Keratinocyte (primary cell): ENCODE results near the gene MAML2.

ENCODE experiments used
- EZH2 ChIP-seq: IDR thresholded peaks from one replicate; pipeline ENCODE4 v1.6.1; 2012; ENCODE audit warnings: inconsistent platforms, mild to moderate bottlenecking, low read length, moderate library complexity
- TF ChIP-seq, protein P1 (sequence below), 3 experiments: IDR thresholded peaks in 1 of 3; conservative IDR thresholded peaks in 1 of 3; optimal IDR thresholded peaks in 1 of 3; 2 replicates in 2 of 3; 3 replicates in 1 of 3; pipeline versions ENCODE3 to v1.5.1; 2011; ENCODE audit warnings: low read length in 3 of 3, mild to moderate bottlenecking in 3 of 3, moderate library complexity in 2 of 3, control low read depth in 1 of 3, inconsistent platforms in 1 of 3; ENCODE audit not compliant: insufficient read depth in 2 of 3; ENCODE audit errors: extremely low read depth in 1 of 3

DNA sequence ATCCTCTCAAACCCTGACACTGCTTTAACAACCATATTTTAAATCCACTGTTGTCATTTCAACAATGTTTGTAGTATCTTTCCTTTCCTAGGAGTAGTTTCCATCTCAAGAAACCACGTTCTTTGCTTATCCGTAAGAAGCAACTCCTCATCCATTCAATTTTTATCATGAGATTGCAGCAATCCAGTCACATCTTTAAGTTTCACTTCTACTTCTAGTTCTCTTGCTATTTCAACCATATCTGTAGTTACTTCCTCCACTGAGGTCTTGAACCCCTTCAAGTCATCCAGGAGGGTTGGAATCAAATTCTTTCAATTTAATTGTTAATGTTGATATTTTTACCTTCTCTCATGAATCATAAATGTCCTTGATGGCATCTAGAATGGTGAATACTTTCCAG, 24.3 kb upstream of the MAML2 start:
- TF ChIP-seq, protein P1, sequence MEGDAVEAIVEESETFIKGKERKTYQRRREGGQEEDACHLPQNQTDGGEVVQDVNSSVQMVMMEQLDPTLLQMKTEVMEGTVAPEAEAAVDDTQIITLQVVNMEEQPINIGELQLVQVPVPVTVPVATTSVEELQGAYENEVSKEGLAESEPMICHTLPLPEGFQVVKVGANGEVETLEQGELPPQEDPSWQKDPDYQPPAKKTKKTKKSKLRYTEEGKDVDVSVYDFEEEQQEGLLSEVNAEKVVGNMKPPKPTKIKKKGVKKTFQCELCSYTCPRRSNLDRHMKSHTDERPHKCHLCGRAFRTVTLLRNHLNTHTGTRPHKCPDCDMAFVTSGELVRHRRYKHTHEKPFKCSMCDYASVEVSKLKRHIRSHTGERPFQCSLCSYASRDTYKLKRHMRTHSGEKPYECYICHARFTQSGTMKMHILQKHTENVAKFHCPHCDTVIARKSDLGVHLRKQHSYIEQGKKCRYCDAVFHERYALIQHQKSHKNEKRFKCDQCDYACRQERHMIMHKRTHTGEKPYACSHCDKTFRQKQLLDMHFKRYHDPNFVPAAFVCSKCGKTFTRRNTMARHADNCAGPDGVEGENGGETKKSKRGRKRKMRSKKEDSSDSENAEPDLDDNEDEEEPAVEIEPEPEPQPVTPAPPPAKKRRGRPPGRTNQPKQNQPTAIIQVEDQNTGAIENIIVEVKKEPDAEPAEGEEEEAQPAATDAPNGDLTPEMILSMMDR (optimal IDR thresholded peaks at IDR 0.05 in 1 of 3, IDR thresholded peaks at IDR 0.05 in 1 of 3, conservative IDR thresholded peaks at IDR 0.05 in 1 of 3; ENCODE audit: extremely low read depth in 1 of 3, insufficient read depth in 2 of 3, low read length in 3 of 3): no peak
- no peak for TF ChIP-seq EZH2
